Natural killer cell (primary cell): ENCODE data around the gene GLB1L. TPM values are rescaled to one million over a fixed set of nuclear protein-coding genes. Genes with fewer than 3 reads are reported as not detected.

Experiments used
- ATAC-seq, 3 donors: fragments of 150-1000 bp in 2 of 3; fragments of 200-7000 bp in 1 of 3; cut with Tn5 transposase; 1 replicate in 1 of 3; 2 replicates in 2 of 3; pipeline ENCODE4 v1.10.0; 2021; ENCODE audit warnings: mild to moderate bottlenecking in 2 of 3, moderate library complexity in 2 of 3
- DNase-seq, 2 donors: peaks; one replicate each; pipeline versions ENCODE4 v3.0.0 to v3.0.0-alpha.2; 2013 to 2021; ENCODE audit warnings: mixed read lengths in 1 of 2
- H3K27ac ChIP-seq: one replicate; pipeline ENCODE4 v1.5.1; 2013; ENCODE audit warnings: mild to moderate bottlenecking, low read length
- H3K27me3 ChIP-seq: one replicate; pipeline ENCODE4 v1.6.1; 2013; ENCODE audit warnings: low read length; ENCODE audit not compliant: control insufficient read depth, insufficient read depth
- H3K36me3 ChIP-seq: one replicate; pipeline ENCODE4 v1.6.1; 2013; ENCODE audit warnings: low read length; ENCODE audit not compliant: control insufficient read depth, insufficient read depth
- H3K4me1 ChIP-seq: one replicate; pipeline ENCODE4 v1.6.1; 2013; ENCODE audit warnings: low read length; ENCODE audit not compliant: control insufficient read depth, insufficient read depth
- H3K4me3 ChIP-seq: one replicate; pipeline ENCODE4 v1.5.1; 2013; ENCODE audit warnings: low read length
- H3K9me3 ChIP-seq: one replicate; pipeline ENCODE4 v1.6.1; 2013; ENCODE audit warnings: low read length; ENCODE audit not compliant: control insufficient read depth, insufficient read depth
- H3K27ac Mint-ChIP-seq, 2 donors: one replicate each; pipeline ENCODE4 v1.8.0; 2022; ENCODE audit warnings: mild to moderate bottlenecking in 2 of 2, mixed read lengths in 2 of 2, moderate library complexity in 1 of 2
- H3K27me3 Mint-ChIP-seq, 2 donors: one replicate each; pipeline ENCODE4 v1.8.0; 2022; ENCODE audit warnings: low read depth in 2 of 2, mixed read lengths in 2 of 2
- H3K36me3 Mint-ChIP-seq: one replicate; pipeline ENCODE4 v1.8.0; 2022; ENCODE audit warnings: mixed read lengths
- H3K4me1 Mint-ChIP-seq, 2 donors: one replicate each; pipeline ENCODE4 v1.8.0; 2022; ENCODE audit warnings: mixed read lengths in 2 of 2
- H3K4me3 Mint-ChIP-seq: one replicate; pipeline ENCODE4 v1.8.0; 2022; ENCODE audit warnings: mild to moderate bottlenecking, moderate library complexity, mixed read lengths
- H3K9me3 Mint-ChIP-seq, 2 donors: one replicate each; pipeline ENCODE4 v1.8.0; 2022; ENCODE audit warnings: mixed read lengths in 2 of 2
- whole genome bisulfite sequencing: methylation state at CpG from one replicate; pipeline ENCODE4 v1.1.7; 2013; ENCODE audit warnings: missing lambda C conversion rate; ENCODE audit not compliant: insufficient coverage; 5-methylcytosine and 5-hydroxymethylcytosine counted together
- intact Hi-C: fragments of 100-400 bp; cut with micrococcal nuclease; formaldehyde crosslinking; loops from one replicate; pipeline ENCODE4 v1.14.2; 2022
- total RNA-seq, 4 donors: library from RNA; stranded (reverse); fragments of 120-200 nt in 1 of 4; gene quantifications; one replicate each; pipeline versions ENCODE4 v1.2.3 to v1.2.4, GENCODE V29; 2013 to 2022
- TF ChIP-seq, protein P1 (sequence below): fragments of 200-600 bp; IDR thresholded peaks from one replicate; pipeline ENCODE4 v1.8.0; 2022; ENCODE audit warnings: antibody characterized with exemption

Gene GLB1L
- total RNA-seq, 3 donors from 2014 or later (not counting 1 experiment from before 2014, with no cell fraction given): 4.3 to 7.7 (median 4.5) TPM

DNA sequence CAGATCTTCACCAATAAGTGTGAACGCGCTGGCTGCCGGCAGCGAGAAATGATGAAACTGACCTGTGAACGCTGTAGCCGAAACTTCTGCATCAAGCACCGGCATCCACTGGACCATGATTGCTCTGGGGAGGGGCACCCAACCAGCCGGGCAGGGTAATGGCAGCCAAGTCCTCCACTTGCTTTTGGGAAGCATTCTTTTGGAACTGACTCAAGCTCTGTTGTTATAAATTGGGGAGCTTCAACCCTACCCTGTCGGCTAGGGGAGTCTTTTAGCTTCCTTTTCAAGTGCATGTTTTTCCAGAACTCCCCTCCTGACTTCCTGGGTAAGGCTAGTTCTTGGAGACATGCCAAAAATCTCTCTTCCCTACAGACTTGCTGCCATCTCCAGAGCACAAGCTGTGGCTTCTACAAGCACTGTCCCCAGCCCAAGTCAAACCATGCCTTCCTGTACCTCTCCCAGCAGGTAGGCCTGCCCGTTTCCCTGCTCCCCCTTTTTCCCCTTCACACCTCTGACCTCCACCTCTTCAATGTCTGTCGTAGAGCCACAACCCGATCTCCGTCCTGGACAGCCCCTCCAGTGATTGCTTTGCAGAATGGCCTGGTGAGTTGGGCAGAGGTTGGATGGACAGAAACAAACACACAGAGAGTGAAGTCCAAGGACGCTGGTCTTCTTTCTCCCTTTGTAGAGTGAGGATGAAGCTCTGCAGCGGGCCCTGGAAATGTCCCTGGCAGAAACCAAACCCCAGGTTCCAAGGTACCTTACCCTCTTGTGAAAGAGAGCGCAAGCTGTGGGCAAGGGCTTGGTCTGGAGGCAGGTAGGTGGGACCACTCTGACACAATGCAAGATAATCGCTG, 37.1 kb downstream of the GLB1L start:
- Mint-ChIP-seq H3K36me3 (no peaks in the 10 kb centered on the region), H3K4me1 (peaks cover 24 to 33% of the 10 kb centered on the region in 2 donors), H3K9me3 (no peaks in the 10 kb centered on the region), H3K27ac (peak overlapping the region; percentile 92 to 98), H3K4me3 (peak overlapping the region; percentile 53), H3K27me3 (no peaks in the 10 kb centered on the region)
- intact Hi-C loops: no loop called here
- ATAC-seq (no peak), DNase-seq (peak in 1 of 2 donors; percentile 15)
- TF ChIP-seq, protein P1, sequence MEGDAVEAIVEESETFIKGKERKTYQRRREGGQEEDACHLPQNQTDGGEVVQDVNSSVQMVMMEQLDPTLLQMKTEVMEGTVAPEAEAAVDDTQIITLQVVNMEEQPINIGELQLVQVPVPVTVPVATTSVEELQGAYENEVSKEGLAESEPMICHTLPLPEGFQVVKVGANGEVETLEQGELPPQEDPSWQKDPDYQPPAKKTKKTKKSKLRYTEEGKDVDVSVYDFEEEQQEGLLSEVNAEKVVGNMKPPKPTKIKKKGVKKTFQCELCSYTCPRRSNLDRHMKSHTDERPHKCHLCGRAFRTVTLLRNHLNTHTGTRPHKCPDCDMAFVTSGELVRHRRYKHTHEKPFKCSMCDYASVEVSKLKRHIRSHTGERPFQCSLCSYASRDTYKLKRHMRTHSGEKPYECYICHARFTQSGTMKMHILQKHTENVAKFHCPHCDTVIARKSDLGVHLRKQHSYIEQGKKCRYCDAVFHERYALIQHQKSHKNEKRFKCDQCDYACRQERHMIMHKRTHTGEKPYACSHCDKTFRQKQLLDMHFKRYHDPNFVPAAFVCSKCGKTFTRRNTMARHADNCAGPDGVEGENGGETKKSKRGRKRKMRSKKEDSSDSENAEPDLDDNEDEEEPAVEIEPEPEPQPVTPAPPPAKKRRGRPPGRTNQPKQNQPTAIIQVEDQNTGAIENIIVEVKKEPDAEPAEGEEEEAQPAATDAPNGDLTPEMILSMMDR: no peak
- Histone ChIP-seq H3K27me3 (no peaks in the 10 kb centered on the region), H3K9me3 (no peaks in the 10 kb centered on the region), H3K4me3 (no peak overlapping the region), H3K36me3 (peaks cover 17% of the 10 kb centered on the region), H3K4me1 (peaks cover 52% of the 10 kb centered on the region), H3K27ac (no peak overlapping the region)
- 88% methylated on average over 15 of the region's 17 CpGs for WGBS

- no peaks in the 10 kb centered on the region for H3K27me3 Mint-ChIP-seq
- peak overlapping the region; percentile 90 for H3K4me3 Mint-ChIP-seq
- no peak for DNase-seq
- ATAC-seq: no peak
- Histone ChIP-seq H3K9me3 (no peaks in the 10 kb centered on the region), H3K4me3 (peak overlapping the region; percentile 64), H3K27me3 (no peaks in the 10 kb centered on the region), H3K27ac (peak overlapping the region; percentile 92), H3K36me3 (peaks cover 17% of the 10 kb centered on the region), H3K4me1 (peaks cover 52% of the 10 kb centered on the region)
- H3K4me1 Mint-ChIP-seq: peaks cover 24 to 33% of the 10 kb centered on the region in 2 donors
- peak overlapping the region; percentile 92 to 98 for H3K27ac Mint-ChIP-seq
- TF ChIP-seq, protein P1: no peak
- H3K9me3 Mint-ChIP-seq: no peaks in the 10 kb centered on the region
- intact Hi-C loops: no loop called here
- 29% methylated on average over 22 of the region's 22 CpGs for WGBS
- no peaks in the 10 kb centered on the region for H3K36me3 Mint-ChIP-seq
Observed at GRCh38 chr2:219207134-219207883, 37.9 kb downstream of the GLB1L start.

DNA sequence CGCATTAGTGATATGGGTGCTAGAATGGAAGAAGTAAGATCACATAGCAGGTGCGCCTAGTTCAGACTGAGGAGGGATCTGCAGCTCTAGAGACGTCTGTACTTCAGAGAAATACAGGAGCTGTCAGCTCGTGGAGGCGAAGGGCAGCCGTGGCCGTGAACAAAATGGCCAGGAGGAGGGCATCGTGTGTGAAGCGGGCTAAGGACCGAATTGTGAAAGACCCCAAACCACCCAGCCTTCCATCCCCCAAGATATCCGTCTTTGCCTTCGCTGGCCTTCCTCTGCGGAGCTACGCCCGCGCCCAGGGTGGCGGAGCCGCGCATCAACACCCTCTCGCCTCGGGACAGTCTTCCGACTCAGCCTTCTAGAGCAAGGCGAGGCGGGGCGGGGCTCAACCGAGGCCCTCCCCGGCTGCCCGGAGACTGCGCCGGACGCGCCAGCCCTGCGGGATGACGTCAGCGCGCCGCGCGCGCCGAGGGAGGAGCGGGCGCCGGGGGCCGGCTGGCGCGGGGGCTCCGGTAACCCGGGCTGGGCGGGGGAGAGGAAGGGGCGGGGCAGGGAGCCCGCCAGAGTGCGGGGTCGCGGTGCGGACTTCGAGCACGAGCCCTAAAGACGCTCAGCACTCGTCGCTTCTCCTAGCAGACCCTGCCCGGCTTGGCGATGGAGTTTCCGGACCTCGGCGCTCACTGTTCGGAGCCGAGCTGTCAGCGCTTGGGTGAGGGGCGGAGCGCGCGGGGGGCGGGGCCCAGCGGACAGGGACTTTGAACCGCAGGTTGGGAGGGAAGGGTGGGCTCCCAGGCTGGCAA, 38.7 kb downstream of the GLB1L start, which contains the start of gene ZFAND2B:
Gene ZFAND2B, plus strand, starts transcription at position 455 of the 806 bp plus-strand sequence. Its CDS starts 206 bp downstream, at position 661.
- Histone ChIP-seq H3K27ac (peak within 1 kb of the TSS; percentile 92), H3K9me3 (no peaks in the 10 kb centered on the region), H3K4me1 (peaks cover 52% of the 10 kb centered on the region), H3K4me3 (peak within 1 kb of the TSS; percentile 64), H3K36me3 (peaks cover 17% of the 10 kb centered on the region), H3K27me3 (no peaks in the 10 kb centered on the region)
- Mint-ChIP-seq H3K4me1 (peaks cover 24 to 32% of the 10 kb centered on the region in 2 donors), H3K27ac (peak within 1 kb of the TSS; percentile 92 to 98), H3K27me3 (no peaks in the 10 kb centered on the region), H3K9me3 (no peaks in the 10 kb centered on the region), H3K4me3 (peak within 1 kb of the TSS; percentile 90), H3K36me3 (no peaks in the 10 kb centered on the region)
- ATAC-seq (peak; percentile 92 to 98 (median 92)), DNase-seq (peak; percentile 96 to 98)
- TF ChIP-seq, protein P1: no peak
- intact Hi-C loops: loop anchor here (1.0 kb wide), 4 partner anchors 23 to 73 kb away; partner anchors contain the start of genes ANKZF1, ATG9A, DNAJB2 and NHEJ1
- WGBS: under 1% methylated on average over 76 of the region's 76 CpGs
